HG02623 (cell line): Measurements from ENCODE around the gene PPTC7.
"Not testable (repeated sequence)": the region's sequence is repeated elsewhere in the genome, so short reads cannot be mapped to it uniquely, and the experiment has no call there.

Experiments used
- ATAC-seq: cut with Tn5 transposase; IDR thresholded peaks from one replicate; pipeline ENCODE4 v1.9.1; 2021; ENCODE audit warnings: moderate library complexity; ENCODE audit not compliant: unreplicated experiment

Gene PPTC7

GRCh38 chr12:110583137-110584059, at the start of gene PPTC7:
Gene PPTC7 (minus strand): TSS chr12:110583318. CDS start chr12:110583031, 287 bp downstream.
- peak; percentile 86 for ATAC-seq

- ATAC-seq, result no peak
Measured at GRCh38 chr12:110627500-110628195, 44.5 kb upstream of the PPTC7 start.

GRCh38 chr12:110622582-110622981, 39.5 kb upstream of the PPTC7 start:
- no peak for ATAC-seq

GRCh38 chr12:110619534-110619953, 36.4 kb upstream of the PPTC7 start:
- peak; percentile 49 for ATAC-seq

GRCh38 chr12:110616471-110617115, 33.5 kb upstream of the PPTC7 start:
- no peak for ATAC-seq

- ATAC-seq, result no peak
Measured at GRCh38 chr12:110615171-110615570, 32.1 kb upstream of the PPTC7 start.

GRCh38 chr12:110613771-110614684, 30.9 kb upstream of the PPTC7 start, which contains the start of gene TCTN1:
Gene TCTN1 (plus strand): TSS chr12:110614129. CDS start chr12:110614183, 54 bp downstream.
- ATAC-seq, result peak; percentile 82

GRCh38 chr12:110613071-110613770, 30.1 kb upstream of the PPTC7 start:
- no peak for ATAC-seq

GRCh38 chr12:110606253-110606611, 23.1 kb upstream of the PPTC7 start:
- ATAC-seq, result no peak

GRCh38 chr12:110602085-110602814, 19.1 kb upstream of the PPTC7 start:
- ATAC-seq, result not testable (repeated sequence)

- ATAC-seq, result no peak
Measured at GRCh38 chr12:110600254-110600653, 17.1 kb upstream of the PPTC7 start.

GRCh38 chr12:110599334-110599733, 16.2 kb upstream of the PPTC7 start:
- ATAC-seq, result no peak

GRCh38 chr12:110597885-110598284, 14.8 kb upstream of the PPTC7 start:
- ATAC-seq, result no peak

GRCh38 chr12:110592919-110593318, 9.8 kb upstream of the PPTC7 start:
- not testable (repeated sequence) for ATAC-seq

GRCh38 chr12:110592078-110592477, 9.0 kb upstream of the PPTC7 start:
- ATAC-seq, result no peak

- no peak for ATAC-seq
Measured at GRCh38 chr12:110591451-110592051, 8.4 kb upstream of the PPTC7 start.

- ATAC-seq, result no peak
Measured at GRCh38 chr12:110590806-110591326, 7.7 kb upstream of the PPTC7 start.

GRCh38 chr12:110590059-110590458, 6.9 kb upstream of the PPTC7 start:
- ATAC-seq, result no peak
